Gastrocnemius medialis (tissue), 4 donors: Measurements from ENCODE around the gene TNNT2.

Experiments used
- POLR2A ChIP-seq, 2 donors: fragments of 450-650 bp; IDR thresholded peaks; one replicate each; pipeline ENCODE4 v1.6.1; 2017; ENCODE audit warnings: antibody characterized with exemption in 2 of 2, mild to moderate bottlenecking in 2 of 2, moderate library complexity in 2 of 2
- TF ChIP-seq, protein P1 (sequence below), 5 experiments: fragments of 450-650 bp in 3 of 5; fragments of 200-600 bp in 2 of 5; sonication (generic) in 2 of 5; IDR thresholded peaks in 4 of 5; conservative IDR thresholded peaks in 1 of 5; 1 replicate in 4 of 5; 2 replicates in 1 of 5; pipeline ENCODE4 v1.5.1; 2016 to 2019; ENCODE audit warnings: antibody characterized with exemption in 5 of 5, mild to moderate bottlenecking in 3 of 5, moderate library complexity in 3 of 5

- TF ChIP-seq, protein P1, sequence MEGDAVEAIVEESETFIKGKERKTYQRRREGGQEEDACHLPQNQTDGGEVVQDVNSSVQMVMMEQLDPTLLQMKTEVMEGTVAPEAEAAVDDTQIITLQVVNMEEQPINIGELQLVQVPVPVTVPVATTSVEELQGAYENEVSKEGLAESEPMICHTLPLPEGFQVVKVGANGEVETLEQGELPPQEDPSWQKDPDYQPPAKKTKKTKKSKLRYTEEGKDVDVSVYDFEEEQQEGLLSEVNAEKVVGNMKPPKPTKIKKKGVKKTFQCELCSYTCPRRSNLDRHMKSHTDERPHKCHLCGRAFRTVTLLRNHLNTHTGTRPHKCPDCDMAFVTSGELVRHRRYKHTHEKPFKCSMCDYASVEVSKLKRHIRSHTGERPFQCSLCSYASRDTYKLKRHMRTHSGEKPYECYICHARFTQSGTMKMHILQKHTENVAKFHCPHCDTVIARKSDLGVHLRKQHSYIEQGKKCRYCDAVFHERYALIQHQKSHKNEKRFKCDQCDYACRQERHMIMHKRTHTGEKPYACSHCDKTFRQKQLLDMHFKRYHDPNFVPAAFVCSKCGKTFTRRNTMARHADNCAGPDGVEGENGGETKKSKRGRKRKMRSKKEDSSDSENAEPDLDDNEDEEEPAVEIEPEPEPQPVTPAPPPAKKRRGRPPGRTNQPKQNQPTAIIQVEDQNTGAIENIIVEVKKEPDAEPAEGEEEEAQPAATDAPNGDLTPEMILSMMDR (IDR thresholded peaks at IDR 0.05 in 4 of 5, conservative IDR thresholded peaks at IDR 0.05 in 1 of 5) = no peak
- TF ChIP-seq POLR2A (IDR thresholded peaks at IDR 0.05) = no peak
Measured at GRCh38 chr1:201420608-201421002, 43.1 kb upstream of the TNNT2 start.
